Fibroblast of skin of abdomen (primary cell): ENCODE data around the gene ARL14EP. TPM values are rescaled to one million over a fixed set of nuclear protein-coding genes. Genes with fewer than 3 reads are reported as not detected.

ENCODE experiments used
- DNase-seq: peaks from one replicate; pipeline ENCODE4 v3.0.0-alpha.2; 2013
- polyA plus RNA-seq, 2 experiments: library from polyadenylated mRNA; unstranded; fragments of 120-200 nt; gene quantifications; one replicate each; pipeline ENCODE4 v1.2.1, GENCODE V29; 2013; ENCODE audit not compliant: insufficient read length in 2 of 2

The ARL14EP gene
- 28.1 TPM for polyA plus RNA-seq (2013, experiment 1 of 2; ENCODE audit: insufficient read length)
- 30.6 TPM for polyA plus RNA-seq (2013, experiment 2 of 2; ENCODE audit: insufficient read length)

DNA sequence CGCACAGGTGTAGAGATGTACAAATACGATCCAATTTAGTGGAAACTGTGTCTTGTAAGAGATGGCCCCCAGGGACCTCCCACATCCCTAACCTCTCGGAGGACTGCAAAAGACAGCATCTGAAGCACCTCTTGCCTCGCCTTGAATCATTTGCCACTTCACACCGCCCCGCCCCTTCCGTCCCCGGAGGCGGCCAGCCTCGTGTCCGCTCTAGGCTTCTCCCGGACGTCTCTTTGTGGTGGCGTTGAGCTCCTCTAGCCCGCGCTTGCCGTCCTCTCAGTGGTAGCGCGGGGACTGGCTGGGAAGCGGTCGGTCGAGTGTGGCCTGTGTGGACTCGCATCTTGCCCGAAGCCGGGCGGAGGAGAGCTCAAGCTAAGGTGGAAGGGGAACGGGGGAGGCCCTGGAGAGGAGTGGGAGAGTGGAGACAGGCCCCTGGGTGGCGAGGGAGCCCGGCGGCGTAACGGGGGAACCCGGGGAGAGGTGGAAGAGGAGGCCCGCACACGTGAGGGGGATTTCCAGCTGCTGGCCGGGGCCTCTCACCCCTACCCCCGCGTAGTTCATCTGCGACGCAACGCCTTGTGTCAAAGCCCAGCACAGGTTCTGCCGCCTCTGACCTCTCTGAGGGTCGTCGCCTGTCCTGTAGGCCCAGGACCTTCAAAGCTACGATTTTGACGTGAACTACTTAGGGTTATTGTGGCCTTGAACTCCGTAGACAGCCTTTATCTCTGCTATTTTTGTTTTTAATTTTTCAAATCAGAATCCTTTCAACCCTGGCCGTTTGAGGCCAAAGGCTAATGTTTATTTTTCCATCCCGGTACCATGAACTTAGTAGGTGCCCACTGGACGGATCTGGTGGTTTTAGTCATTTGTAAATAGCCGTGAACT is at the start of gene ARL14EP:
TSS of gene ARL14EP (plus strand) at position 279 of the 885 bp plus-strand sequence. CDS start 7,845 bp downstream, outside the sequence.
- DNase-seq: peak; percentile 98

DNA sequence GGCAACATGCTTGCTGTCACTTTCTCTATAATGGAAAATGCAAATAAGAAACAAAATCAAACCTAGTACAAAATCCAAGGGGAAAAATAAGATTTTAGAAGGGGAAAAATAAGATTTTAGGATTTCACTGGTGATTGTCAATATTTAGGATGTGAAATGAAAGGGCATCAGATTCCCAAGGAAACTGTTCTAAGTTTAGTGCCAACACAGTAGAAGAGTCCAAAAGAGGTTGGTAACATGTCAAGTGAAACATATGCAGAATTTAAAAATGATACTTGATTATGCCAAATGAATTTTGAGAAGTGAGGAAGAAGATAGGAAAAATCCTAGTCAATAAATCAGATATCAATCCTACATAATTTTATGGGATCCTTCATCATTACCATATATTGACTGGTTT is 45.7 kb upstream of the ARL14EP start:
- DNase-seq: no peak

DNA sequence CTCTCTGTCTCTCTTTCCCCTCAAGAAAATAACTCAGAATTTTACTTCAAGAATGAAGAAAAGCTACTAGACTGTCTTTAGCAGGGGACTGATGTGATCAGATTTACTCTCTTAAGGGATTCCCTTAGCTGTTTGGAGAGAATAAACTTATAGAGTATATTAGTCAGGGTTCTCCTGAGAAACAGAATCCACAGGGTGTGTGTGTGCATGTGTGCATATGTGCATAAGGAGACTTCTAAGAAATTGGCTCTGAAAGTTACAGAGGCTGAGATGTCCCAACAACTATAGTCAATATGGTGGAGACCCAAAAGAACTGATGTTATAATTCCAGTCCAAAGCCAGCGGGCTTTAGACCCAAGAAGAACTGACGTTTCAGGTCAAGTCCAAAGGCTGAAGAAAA is 43.1 kb upstream of the ARL14EP start:
- DNase-seq: no peak

DNA sequence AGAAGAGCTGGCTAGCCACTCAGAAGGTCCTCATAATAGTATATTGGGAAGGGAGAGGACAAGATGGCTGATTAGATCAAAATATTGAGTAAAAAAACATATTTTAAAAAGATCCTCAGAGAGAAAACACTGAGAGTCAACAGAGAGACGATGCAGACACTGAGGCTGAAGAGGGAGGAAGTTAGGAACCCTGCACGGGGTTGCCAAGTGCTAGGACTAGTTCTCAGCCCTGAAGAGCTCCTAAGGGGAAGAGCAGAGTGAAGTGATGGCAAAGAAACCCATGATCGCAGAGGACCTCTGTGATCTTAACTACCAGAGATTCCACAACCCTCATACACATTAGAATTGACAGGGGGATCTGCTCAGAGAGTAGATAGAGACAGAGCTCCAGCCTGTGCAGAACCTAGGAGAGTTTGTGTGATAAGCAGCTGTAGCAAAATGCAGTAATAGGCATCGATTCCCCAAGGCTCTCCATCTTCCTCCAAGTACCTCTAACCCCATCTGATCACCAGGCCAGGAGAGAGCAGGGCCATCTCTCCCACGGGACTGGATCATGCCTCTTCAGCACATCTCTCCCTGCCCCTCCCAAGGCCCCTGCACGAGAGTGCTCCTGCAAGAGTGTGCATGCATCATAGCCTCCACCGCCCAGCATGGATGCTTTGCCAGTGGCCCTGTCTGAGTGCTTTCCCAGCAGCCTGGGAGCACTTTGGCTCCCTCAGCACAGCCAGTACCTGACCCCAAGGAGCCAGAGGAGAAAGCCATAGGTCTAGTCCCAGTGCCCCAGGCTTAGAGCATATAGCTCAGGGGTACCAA is 41.2 kb upstream of the ARL14EP start:
- DNase-seq: no peak

DNA sequence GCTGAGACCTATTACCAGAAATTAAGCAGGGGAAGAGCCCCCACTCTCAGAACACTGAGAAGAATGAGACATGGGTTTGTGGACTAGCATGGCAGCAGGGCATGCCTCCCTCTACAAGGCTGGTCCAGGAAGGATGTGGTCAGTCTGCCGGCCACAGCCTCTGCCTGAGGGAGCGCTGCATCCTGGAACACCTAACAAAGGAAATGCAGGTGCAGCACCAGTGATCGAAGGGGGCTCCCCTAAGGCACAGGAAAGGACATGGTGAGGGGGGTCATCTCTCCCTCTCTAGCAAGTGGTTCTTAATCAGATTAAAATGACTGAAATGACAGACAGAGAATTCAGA is 40.6 kb upstream of the ARL14EP start:
- DNase-seq: no peak

DNA sequence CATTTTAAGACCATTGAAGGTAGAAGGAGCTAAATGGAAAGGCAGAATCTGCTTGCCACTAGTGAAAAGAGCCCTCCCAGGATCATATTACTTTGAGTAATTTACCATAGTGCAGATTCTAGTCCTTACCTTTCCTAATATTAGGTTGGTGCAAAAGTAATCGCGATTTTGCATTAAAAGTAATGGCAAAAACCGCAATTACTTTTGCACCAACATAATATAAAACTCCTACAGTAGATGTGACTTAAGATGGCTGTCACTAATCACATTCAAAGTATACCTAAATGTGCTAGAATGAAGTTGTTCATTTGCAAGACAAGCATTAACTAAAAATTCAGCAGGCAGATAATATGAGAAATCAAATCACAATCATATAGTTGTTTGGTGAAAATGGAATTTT is 38.1 kb upstream of the ARL14EP start:
- no peak for DNase-seq

DNA sequence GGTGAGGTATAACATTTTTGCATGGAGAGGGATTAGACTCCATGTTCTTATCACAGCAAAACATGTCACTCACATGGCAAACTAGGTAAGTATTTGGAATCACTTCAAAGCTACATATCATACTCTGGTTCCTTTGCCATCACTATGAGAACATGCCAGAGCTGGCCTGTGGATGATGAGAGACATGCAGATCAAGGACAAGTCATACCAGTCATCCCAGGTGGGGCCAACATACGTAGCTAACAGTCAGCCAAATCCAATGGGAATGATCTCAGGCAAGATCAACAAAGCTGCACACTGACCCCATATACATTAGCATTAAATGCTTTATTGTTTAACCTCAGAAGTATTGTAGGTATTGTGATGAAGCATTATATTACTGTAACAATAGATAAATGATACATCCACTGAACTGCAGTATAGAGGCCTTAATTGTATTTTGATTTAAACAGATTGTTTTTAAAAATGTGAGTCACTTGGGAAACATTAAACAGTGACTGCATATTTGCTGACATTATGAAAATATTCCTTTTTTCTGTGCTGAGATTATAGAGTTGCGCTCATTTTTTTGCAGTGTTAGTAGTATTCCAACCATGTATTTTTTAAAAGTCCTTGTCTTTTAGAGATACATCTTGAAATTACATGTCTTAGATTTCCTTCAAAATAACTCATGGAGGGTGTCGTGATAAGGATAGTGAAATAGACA is 37.3 kb upstream of the ARL14EP start:
- DNase-seq: no peak

DNA sequence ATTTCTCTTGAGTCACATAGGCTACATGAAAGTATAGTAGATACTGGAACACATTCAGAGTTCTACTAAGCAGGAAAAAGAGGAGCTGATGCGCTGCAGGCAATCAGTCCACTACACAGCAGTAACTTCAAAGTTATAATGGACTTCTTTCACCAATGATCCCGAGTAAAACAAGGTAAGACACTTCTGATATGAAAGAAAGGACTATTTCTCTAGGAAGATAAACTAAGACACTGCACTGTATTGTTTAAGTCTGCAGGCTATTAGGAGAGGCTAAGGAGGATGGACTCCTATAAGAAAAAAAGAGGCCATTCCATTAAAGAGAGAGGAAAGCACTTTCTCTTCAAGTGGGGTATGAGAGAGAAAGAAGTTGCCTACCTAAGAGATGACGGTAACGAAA is 31.6 kb upstream of the ARL14EP start:
- DNase-seq: no peak

DNA sequence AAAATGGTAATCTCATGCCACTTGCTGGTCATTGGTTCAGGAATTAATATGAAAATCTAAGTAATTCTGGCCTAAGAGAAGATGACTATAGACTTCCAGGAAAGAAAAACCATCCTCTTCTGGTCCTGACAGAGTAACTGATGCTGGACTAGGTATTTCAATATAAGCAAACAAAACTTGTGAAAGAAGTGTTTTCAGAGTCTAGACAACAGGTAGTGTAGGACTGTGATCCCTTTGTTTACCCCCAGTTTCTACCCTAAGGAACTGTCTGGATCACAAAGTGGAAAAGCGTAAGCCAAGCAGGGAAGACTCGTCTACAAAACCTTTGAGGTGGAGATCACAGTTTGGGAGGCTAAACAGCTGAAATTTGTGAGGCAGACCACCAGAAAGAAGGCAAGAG is 30.4 kb upstream of the ARL14EP start:
- DNase-seq: no peak

DNA sequence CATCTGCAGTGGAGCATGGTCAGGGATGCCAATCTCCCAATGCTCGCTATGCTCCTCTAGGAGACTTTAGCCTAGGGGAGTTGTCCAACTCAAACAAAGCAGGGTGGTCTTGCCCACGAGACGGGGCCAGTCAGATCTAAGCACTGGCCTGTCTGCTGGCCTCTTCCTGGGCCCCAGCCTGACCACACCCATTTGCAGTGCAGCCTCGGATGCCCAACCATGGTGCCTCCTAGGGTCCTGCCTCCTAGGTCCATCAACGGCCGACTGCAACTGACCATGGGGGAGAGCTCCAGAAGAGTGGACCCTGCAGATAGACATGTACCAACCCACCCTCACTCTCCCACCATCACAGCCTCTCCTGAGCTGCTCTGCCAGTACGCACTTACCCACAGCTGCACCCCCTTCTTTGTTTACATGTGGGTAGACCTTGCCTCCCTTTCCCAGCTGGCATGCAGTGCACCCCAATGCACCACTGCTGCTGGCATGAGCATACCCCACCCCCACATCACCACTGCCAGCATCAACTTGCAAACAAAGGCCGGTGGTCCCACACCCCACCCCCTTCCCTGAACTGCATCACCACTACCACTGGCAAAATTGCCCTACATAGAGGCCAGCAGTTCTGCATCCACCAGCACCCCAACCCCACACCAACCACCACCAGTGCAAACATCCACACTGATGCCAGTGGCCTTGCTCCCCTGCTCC is 27.6 kb upstream of the ARL14EP start:
- no peak for DNase-seq

DNA sequence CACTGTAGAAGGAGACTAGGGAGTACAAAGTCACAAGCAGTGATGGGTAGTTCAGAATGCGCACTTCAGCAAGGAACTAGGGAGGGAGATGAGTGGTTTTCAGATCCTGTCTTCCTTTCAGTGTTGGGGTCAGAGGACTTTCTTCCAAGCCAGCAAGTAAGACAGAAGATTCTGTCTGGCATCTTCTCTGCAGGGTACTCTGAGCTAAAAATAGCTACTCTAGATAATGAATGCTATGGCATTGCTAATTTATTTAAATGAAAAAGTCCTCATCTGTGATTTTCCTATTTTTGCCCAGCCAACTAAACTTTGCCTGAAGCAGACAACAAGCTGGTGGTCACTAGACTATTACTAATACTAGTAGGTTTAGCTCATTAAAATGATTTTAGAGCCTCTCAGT is 18.3 kb upstream of the ARL14EP start:
- no peak for DNase-seq

DNA sequence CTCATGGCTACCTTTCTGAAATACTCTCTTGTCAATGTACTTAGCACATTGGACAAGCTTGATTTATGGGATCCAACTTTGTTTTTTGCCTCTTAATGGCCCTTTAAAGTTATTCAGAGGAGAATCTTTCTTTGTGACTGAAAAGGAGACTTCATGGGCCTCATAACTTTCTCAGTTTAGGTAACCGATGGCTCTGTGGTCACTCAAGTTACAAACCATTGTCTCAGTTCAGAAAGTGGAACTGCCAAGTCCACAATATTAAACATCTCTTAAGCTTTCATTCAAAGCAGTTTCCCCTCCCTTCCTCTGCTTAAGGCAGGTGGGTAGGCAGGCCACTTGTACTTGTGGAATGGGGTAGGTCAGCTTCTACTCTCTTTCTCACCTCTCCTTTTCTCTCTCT is 12.3 kb upstream of the ARL14EP start:
- DNase-seq: no peak

DNA sequence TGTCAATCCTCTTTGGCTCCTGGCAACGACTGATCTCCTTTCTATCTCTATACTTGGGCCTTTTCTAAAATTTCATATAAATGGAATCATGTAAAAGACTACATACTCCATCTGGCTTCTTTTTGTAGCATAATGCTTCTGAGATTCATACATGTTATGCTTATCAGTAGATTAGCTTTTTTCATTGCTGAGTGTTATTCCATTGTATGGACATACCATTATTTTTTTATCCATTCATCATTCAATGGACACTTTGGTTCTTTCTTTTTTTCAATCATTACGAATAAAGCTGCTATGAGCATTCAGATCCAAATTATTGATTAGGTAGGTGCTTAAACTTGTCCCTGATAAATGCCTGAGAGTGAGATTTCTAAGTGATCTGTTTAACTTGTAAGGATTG is 11.7 kb upstream of the ARL14EP start:
- no peak for DNase-seq

DNA sequence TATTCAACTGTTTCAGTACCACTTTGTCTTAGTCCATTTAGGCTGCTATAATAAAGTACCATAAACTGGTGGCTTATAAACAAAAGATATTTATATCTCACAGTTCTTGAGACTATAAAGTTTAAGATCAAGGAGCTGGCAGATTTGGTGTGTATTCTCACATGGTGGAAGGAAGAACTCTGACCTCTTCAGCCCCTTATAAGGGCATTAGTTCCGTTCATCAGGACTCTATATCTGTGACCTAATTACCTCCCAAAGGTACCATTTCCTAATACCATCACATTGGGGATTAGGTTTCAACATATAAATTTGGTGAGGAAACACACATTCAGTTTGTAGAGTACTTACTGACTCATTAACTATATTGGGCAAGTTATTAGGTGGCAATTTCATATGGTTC is 10.7 kb upstream of the ARL14EP start:
- DNase-seq: no peak

DNA sequence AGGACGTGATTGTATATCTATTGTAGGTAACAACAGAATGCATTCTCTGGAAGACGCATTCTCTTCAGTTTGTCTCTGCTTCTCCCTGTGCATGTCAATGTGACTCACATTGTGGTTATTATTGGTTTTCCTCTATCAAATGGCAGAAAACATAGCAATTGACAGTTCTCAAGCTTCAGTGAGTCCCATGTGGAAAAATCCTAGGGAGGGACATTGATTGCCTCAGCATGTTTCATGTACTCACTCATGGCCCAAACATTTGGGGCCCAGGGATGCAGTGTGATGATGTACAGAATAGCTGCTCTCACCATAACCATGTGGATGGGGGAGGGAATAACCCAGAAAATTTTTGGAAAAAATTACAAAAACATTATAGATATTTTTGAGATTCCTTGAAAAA is 9.3 kb upstream of the ARL14EP start:
- DNase-seq: peak; percentile 67

DNA sequence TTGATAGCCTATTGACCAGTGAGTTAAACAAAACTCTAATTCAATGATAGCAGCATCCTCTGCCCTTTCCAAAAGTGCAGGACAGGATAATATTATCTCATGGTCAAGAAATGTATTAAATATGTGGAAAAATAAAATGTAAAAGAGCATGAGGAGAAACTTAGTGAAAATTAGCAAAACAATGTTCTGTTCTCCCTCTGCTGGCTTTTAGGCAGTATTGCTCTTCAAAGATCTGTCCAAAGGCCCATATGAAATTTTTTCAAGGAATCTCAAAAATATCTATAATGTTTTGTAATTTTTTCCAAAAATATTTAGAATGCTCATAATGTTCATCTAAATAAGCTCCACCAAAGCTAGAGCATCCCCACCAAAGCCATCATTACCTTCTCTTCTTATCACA is 8.3 kb upstream of the ARL14EP start:
- peak; percentile 28 for DNase-seq

DNA sequence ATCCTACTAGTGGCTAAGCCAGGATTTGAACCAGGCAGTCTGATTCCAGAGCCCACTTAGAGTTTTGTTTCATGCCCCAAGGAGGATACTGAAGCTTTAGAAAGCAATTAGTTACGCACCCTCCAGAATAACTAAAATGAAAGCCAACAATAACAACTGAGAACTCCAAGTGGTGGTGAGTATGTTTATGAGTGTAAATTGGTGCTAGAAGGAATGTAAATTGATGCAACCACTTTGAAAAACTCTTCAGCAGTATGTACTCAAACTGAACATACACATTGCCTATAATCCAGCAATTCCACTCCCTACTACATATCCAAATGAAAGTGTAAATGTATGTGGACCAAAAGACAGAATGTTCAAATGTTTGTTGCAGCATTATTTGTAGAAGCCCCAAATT is 6.7 kb upstream of the ARL14EP start:
- no peak for DNase-seq

DNA sequence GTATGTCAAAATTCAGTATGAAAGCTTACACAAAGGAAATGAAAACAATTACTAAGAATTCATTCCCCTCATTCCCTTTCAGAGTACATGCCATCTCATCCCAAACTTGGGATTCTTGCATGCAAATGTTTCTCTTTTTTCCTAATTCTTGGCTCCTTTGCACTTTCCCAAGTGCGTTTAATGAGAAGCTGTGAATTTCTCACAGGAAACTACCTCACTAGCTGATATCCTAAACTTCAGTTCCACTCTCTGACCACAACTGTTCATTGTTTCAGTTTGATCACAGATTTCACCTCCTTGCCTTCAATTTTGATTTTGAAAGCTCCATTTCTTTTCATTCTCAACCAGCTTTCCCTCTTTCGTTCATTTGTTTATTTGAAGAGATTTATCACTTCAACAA is 5.9 kb upstream of the ARL14EP start:
- no peak for DNase-seq

DNA sequence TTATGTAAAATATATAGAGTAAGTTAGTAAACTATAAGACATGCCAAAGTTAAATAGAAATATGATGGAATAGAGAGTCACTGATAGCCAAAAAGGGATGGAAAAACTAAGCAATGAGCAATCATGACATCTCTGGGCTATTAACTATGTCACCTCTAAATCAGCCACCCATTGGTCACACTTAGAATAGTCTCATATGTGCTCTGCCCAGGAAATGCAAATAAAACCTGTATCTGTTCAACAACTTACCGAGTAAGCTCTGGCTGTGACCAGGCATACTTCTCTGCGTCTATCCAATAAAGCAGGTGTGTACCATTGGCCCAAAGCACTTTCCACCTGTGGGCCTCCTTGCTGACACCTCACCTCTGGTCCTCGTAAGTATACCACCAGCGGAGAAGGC is 1.6 kb upstream of the ARL14EP start:
- DNase-seq: no peak

DNA sequence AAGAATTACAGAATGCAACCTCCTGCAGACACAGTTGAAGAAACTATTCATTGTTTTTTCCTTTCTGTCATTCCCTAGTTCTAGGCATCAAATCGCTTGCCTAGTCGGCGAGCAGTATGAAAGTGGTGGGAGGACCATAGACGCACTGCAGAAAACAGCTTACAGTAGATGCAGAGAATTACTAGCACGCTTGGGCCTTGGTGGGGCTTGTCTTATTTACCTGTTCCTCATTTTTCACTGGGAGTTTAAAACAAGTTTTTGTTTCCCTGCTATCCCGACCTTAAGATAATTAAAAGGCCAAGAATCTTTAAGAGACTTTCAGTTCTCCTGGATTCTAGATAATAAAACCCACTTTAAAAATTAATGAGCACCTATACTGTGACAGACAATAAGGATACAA is 713 bp upstream of the ARL14EP start:
- no peak for DNase-seq

DNA sequence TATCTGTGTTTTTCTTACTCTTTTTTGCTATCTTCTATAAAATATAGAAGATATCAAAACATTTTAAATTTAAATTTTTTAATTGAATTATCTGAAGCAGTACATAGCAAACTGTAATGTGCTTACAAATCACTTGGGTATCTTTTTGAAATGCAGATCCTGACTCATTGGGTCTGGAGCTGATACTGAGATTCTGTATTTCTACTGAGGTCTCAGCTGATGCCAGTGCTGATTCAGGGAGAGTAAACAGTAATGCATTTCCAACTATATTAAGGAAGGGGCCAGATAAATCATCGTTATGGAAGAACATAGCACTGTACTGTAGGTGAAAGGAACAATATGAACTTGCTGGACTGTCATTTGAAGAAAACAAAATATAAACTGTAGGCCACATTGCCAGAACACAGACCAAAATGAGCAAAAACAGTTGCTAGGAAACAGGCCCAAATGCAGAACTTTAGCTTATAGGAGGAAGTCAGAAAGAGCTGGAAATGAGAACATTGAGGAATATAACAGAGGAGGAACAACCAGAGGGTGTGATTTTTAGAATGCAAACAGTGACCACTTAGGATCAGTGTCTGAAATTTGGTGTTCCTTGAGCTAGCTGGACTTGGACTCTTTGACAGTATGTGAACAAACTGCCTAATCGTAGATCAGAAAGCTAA is 3.3 kb downstream of the ARL14EP start:
- no peak for DNase-seq

DNA sequence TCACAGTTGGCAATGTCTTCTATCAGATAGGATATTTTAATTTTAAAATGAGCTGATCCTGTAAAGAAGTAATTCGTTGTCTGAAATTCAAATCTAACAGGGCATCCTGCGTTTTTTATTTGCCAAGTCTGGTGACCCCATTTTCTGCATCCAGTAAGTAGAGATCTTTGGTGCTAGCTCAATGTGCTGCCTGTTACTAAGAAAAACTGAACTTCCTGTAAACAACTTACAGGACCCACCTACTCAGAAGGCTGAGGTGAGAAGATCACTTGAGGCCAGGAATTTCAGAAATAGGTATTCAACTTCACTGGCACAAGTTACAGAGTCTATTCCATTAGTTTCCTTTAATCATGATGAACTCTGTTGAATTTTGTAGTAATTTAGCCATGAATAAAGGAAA is 4.0 kb downstream of the ARL14EP start:
- no peak for DNase-seq
